Measurements from ENCODE around the gene SYTL3.
"Not testable (repeated sequence)": the region's sequence is repeated elsewhere in the genome, so short reads cannot be mapped to it uniquely, and the experiment has no call there.

The SYTL3 gene

GRCh38 chr6:158642097-158642601 is 7.7 kb upstream of the SYTL3 start:
- no peak for DNase-seq

- DNase-seq: no peak
These were observed 6.0 kb upstream of the SYTL3 start for GRCh38 chr6:158643836-158644230.

GRCh38 chr6:158644231-158645063 is 5.4 kb upstream of the SYTL3 start, which contains the start of gene DYNLT1:
Gene DYNLT1 (minus strand): TSS chr6:158644743. CDS start chr6:158644708, 35 bp downstream.
- peak; percentile 89 for DNase-seq

GRCh38 chr6:158645064-158646022 is 4.5 kb upstream of the SYTL3 start:
- DNase-seq: no peak

- DNase-seq: no peak
These were observed 3.6 kb upstream of the SYTL3 start for GRCh38 chr6:158646023-158646910.

- no peak for DNase-seq
These were observed 2.4 kb upstream of the SYTL3 start for GRCh38 chr6:158647501-158647900.

GRCh38 chr6:158648682-158649131 is 1.1 kb upstream of the SYTL3 start:
- no peak for DNase-seq

- not testable (repeated sequence) for DNase-seq
These were observed 2.3 kb downstream of the SYTL3 start for GRCh38 chr6:158651981-158652737.

GRCh38 chr6:158653577-158654354 is 3.9 kb downstream of the SYTL3 start:
- no peak for DNase-seq

- peak; percentile 52 for DNase-seq
These were observed 4.6 kb downstream of the SYTL3 start for GRCh38 chr6:158654498-158654897.

GRCh38 chr6:158654960-158655489 is 5.2 kb downstream of the SYTL3 start:
- DNase-seq: no peak

- DNase-seq: no peak
These were observed 6.0 kb downstream of the SYTL3 start for GRCh38 chr6:158655569-158656450.

- DNase-seq: not testable (repeated sequence)
These were observed 7.1 kb downstream of the SYTL3 start for GRCh38 chr6:158656986-158657385.

- DNase-seq: no peak
These were observed 10.5 kb downstream of the SYTL3 start for GRCh38 chr6:158660333-158660754.

GRCh38 chr6:158661156-158661685 is 11.4 kb downstream of the SYTL3 start:
- DNase-seq: no peak

GRCh38 chr6:158662607-158662953 is 12.7 kb downstream of the SYTL3 start:
- no peak for DNase-seq

- DNase-seq: no peak
These were observed 13.2 kb downstream of the SYTL3 start for GRCh38 chr6:158662954-158663624.

- DNase-seq: no peak
These were observed 13.8 kb downstream of the SYTL3 start for GRCh38 chr6:158663625-158664165.

Data from midbrain (tissue), 1 donor.